ENCODE measurements around the gene GPR132.
"Not testable (repeated sequence)": the region's sequence is repeated elsewhere in the genome, so short reads cannot be mapped to it uniquely, and the experiment has no call there.

GPR132 gene

DNA sequence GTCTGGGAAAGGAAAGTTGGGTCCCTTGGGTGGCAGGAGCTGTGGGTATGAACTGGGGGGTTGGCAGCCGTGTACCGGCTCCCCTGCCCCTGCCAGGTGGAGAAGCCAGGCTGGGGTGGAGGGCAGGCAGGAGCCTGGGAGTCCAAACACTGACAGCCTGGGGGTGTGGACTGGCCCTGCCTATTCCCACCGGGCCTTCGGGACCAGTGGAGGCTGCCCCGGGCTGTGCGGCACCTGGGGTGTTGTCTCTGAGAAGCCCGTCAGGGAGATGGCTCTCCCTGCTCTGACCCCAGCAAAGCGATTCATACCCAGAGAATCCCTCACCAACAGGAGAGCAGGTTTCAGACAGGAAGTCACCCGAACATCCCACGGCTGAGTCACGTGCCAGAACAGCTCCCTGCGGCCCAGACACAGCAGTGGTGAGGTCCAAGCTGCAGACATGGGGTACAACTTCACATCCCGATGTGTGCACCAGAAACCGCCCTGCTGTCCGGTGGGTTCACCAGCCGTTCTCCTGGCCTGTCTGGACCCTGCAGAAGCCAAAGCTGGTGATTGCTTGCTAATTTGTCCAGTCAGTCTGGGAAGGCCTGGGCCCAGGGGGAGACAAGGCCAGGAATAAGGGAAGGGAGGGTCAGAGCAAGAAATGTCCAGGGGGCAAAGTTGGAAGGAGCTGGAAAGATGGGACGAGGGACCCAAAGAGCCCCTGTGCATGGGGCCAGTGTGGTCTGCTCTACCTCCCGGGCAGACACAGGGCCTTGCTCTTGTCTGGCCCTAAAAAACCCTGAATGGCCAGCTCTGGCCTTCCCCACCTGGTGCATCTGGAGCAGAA is 2.1 kb upstream of the GPR132 start:
- POLR2A ChIA-PET, result no interaction called here
- no peak for DNase-seq (ENCODE audit: extremely low spot score)
- TF ChIP-seq NFRKB (IDR thresholded peaks at IDR 0.05) (no peak), BHLHE40 (IDR thresholded peaks at IDR 0.05; ENCODE audit: borderline replicate concordance) (no peak), ZNF384 (IDR thresholded peaks at IDR 0.05) (no peak), ARNT (IDR thresholded peaks at IDR 0.05) (no peak), SUZ12 (IDR thresholded peaks at IDR 0.05) (no peak), LEF1 (IDR thresholded peaks at IDR 0.05; ENCODE audit: borderline replicate concordance) (no peak)
- CTCF ChIA-PET, result interaction anchor here (0.6 kb wide), 1 partner anchor 99 kb away, joined by 3 read pairs; no protein-coding TSS in a partner anchor

DNA sequence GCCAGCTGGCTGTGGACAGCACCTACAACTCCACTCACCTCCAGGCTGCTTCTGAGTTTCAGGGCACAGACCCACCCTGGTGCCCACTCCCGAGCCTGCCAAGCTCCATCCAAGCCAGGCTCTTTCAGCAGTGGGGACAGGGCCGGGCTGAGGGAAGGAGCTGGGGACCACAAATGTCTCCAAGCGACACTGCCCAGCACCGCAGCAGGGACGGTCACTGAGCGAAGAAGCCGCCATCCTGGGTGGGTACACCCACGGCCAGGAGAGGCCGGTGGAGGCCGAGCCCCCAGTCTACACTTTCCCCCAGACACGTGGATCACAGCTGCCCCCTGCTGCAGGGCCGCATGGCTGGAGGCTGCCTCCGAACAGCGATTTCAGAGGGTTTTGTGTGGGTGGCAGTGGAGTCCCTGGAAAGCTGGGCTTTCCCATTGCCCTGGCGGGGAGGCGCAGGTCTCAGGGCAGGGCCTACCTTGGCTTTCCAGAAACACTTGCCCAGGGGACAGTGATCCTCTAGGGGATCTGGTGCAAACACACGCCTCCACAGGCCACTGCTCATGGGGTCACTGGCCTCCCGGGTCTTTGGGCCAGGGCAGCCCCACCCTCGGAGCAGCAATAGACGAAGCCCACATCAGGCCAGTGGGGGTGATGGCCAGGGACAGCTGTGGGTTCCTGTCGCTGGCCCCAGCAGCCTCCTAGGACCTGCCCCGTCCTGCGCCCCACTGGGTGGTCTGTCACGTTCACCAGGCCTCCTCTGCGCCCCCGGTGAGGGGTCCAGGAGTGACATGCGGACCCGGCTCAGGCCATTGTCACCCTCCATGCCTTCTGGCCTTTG is 1.2 kb upstream of the GPR132 start:
- ChIA-PET POLR2A (no interaction called here), CTCF (no interaction called here)
- no peak for DNase-seq (ENCODE audit: extremely low spot score)
- TF ChIP-seq ZNF384 (IDR thresholded peaks at IDR 0.05) (no peak), FOXM1 (IDR thresholded peaks at IDR 0.05; ENCODE audit: borderline replicate concordance) (no peak), CTBP1 (IDR thresholded peaks at IDR 0.05; ENCODE audit: borderline replicate concordance) (no peak), BHLHE40 (IDR thresholded peaks at IDR 0.05; ENCODE audit: borderline replicate concordance) (no peak), ARNT (IDR thresholded peaks at IDR 0.05) (no peak), PKNOX1 (IDR thresholded peaks at IDR 0.05) (no peak), L3MBTL2 (conservative IDR thresholded peaks at IDR 0.05) (no peak), TARDBP (IDR thresholded peaks at IDR 0.05) (no peak), SP1 (IDR thresholded peaks at IDR 0.05) (no peak), ELF4 (IDR thresholded peaks at IDR 0.05) (no peak), HDGF (IDR thresholded peaks at IDR 0.05; ENCODE audit: borderline replicate concordance) (no peak)

DNA sequence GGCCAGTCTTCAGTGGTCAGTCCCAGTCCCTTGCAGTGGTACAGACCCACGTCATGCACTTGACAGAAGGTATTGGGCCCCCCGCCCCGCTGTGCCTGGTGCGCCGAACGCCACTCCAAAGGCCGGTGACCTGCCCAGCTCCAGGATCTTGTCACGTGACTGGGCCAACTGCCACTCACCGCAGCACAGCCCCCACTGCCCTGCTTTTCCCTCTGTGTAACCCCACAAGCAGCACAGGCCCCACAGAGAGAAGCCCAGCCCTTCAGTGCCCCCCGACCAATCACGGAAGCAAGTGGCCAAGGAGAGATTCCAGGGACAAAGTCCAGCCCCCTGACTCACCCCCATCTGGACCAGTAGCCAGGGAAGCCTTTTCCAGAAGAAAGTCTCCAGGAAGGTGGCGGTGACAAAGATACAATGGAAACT is 498 bp downstream of the GPR132 start:
- POLR2A ChIA-PET, result no interaction called here
- DNase-seq (ENCODE audit: extremely low spot score), result no peak
- TF ChIP-seq SP1 (IDR thresholded peaks at IDR 0.05) (no peak), ARNT (IDR thresholded peaks at IDR 0.05) (no peak), CTBP1 (IDR thresholded peaks at IDR 0.05; ENCODE audit: borderline replicate concordance) (no peak), PKNOX1 (IDR thresholded peaks at IDR 0.05) (no peak), NFRKB (IDR thresholded peaks at IDR 0.05) (no peak), TARDBP (IDR thresholded peaks at IDR 0.05) (no peak), L3MBTL2 (conservative IDR thresholded peaks at IDR 0.05) (no peak), ZNF384 (IDR thresholded peaks at IDR 0.05) (no peak), ELF4 (IDR thresholded peaks at IDR 0.05) (no peak), HDGF (IDR thresholded peaks at IDR 0.05; ENCODE audit: borderline replicate concordance) (no peak), FOXK2 (IDR thresholded peaks at IDR 0.05) (no peak), LEF1 (IDR thresholded peaks at IDR 0.05; ENCODE audit: borderline replicate concordance) (no peak), BHLHE40 (IDR thresholded peaks at IDR 0.05; ENCODE audit: borderline replicate concordance) (no peak), FOXM1 (IDR thresholded peaks at IDR 0.05; ENCODE audit: borderline replicate concordance) (no peak), FOXA1 (IDR thresholded peaks at IDR 0.05) (no peak)
- CTCF ChIA-PET, result no interaction called here

DNA sequence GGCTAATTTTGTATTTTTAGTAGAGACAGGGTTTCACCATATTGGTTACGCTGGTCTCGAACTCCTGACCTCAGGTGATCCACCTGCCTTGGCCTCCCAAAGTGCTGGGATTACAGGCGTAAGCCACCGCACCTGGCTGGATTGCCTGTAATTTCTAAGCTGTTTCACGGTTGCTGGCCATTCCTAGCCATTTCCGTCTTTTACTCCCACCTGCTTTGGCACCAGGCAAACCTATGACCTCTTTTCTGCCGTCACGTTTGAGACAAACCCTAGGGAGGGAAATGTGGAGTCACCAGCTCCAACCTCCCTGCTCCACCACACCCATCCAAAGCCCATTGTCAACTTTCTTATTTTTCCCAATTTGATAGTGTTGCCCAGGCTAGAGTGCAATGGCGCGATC is 1.2 kb downstream of the GPR132 start:
- POLR2A ChIA-PET, result no interaction called here
- TF ChIP-seq SP1 (IDR thresholded peaks at IDR 0.05) (no peak), HDGF (IDR thresholded peaks at IDR 0.05; ENCODE audit: borderline replicate concordance) (no peak), BHLHE40 (IDR thresholded peaks at IDR 0.05; ENCODE audit: borderline replicate concordance) (no peak), FOXK2 (IDR thresholded peaks at IDR 0.05) (no peak), TARDBP (IDR thresholded peaks at IDR 0.05) (no peak), ARNT (IDR thresholded peaks at IDR 0.05) (no peak), L3MBTL2 (conservative IDR thresholded peaks at IDR 0.05) (no peak), NFRKB (IDR thresholded peaks at IDR 0.05) (no peak), SUZ12 (IDR thresholded peaks at IDR 0.05) (no peak), LEF1 (IDR thresholded peaks at IDR 0.05; ENCODE audit: borderline replicate concordance) (no peak), ZNF384 (IDR thresholded peaks at IDR 0.05) (no peak), FOXA1 (IDR thresholded peaks at IDR 0.05) (no peak), FOXM1 (IDR thresholded peaks at IDR 0.05; ENCODE audit: borderline replicate concordance) (no peak), CTBP1 (IDR thresholded peaks at IDR 0.05; ENCODE audit: borderline replicate concordance) (no peak), ELF4 (IDR thresholded peaks at IDR 0.05) (no peak), PKNOX1 (IDR thresholded peaks at IDR 0.05) (no peak)

GRCh38 chr14:105063506-105063905 is 1.7 kb downstream of the GPR132 start:
- DNase-seq (ENCODE audit: extremely low spot score); POLR2A ChIA-PET; CTCF ChIA-PET: not testable (repeated sequence)

More for the DNA sequence above, 1.2 kb downstream of the GPR132 start:
- DNase-seq (ENCODE audit: extremely low spot score), result no peak
- CTCF ChIA-PET, result no interaction called here

- POLR2A ChIA-PET, result no interaction called here
- no peak for DNase-seq (ENCODE audit: extremely low spot score)
- TF ChIP-seq FOXM1 (IDR thresholded peaks at IDR 0.05; ENCODE audit: borderline replicate concordance), result no peak
- no peak for TF ChIP-seq SP1 (IDR thresholded peaks at IDR 0.05)
- no peak for TF ChIP-seq ZNF384 (IDR thresholded peaks at IDR 0.05)
- no peak for TF ChIP-seq HDGF (IDR thresholded peaks at IDR 0.05; ENCODE audit: borderline replicate concordance)
- no peak for TF ChIP-seq LEF1 (IDR thresholded peaks at IDR 0.05; ENCODE audit: borderline replicate concordance)
- no peak for TF ChIP-seq TARDBP (IDR thresholded peaks at IDR 0.05)
- no peak for TF ChIP-seq ARNT (IDR thresholded peaks at IDR 0.05)
- no peak for TF ChIP-seq ELF4 (IDR thresholded peaks at IDR 0.05)
- TF ChIP-seq FOXK2 (IDR thresholded peaks at IDR 0.05), result no peak
- no peak for TF ChIP-seq BHLHE40 (IDR thresholded peaks at IDR 0.05; ENCODE audit: borderline replicate concordance)
- no peak for TF ChIP-seq L3MBTL2 (conservative IDR thresholded peaks at IDR 0.05)
- no peak for TF ChIP-seq NFRKB (IDR thresholded peaks at IDR 0.05)
- CTCF ChIA-PET, result interaction anchor here (0.6 to 1.3 kb wide), 3 partner anchors 19 to 1031 kb away, joined by 3 to 7 read pairs (median 3); no protein-coding TSS in a partner anchor
These were observed 2.2 kb downstream of the GPR132 start for GRCh38 chr14:105063056-105063455.
